Neural cell (in vitro differentiated cells): ENCODE data around the gene GDA.

ENCODE experiments used
- CTCF ChIP-seq: fragments of 450-650 bp; IDR thresholded peaks from 2 replicates; pipeline ENCODE4 v1.5.1; 2014; ENCODE audit warnings: antibody characterized with exemption, mild to moderate bottlenecking, moderate library complexity; ENCODE audit not compliant: poor library complexity, severe bottlenecking
- EP300 ChIP-seq: fragments of 450-650 bp; conservative IDR thresholded peaks from 2 replicates; pipeline ENCODE4 v1.6.1; 2014; ENCODE audit warnings: antibody characterized with exemption, mild to moderate bottlenecking, moderate library complexity; ENCODE audit not compliant: poor library complexity, severe bottlenecking
- MXI1 ChIP-seq: fragments of 450-650 bp; conservative IDR thresholded peaks from 2 replicates; pipeline ENCODE4 v1.6.1; 2014; ENCODE audit warnings: antibody characterized with exemption, mild to moderate bottlenecking; ENCODE audit not compliant: poor library complexity, severe bottlenecking
- RAD21 ChIP-seq: fragments of 450-650 bp; conservative IDR thresholded peaks from 2 replicates; pipeline ENCODE4 v1.6.1; 2014; ENCODE audit warnings: antibody characterized with exemption, mild to moderate bottlenecking, moderate library complexity
- SMC3 ChIP-seq: fragments of 450-650 bp; conservative IDR thresholded peaks from 2 replicates; pipeline ENCODE4 v1.6.1; 2014; ENCODE audit warnings: antibody characterized with exemption, mild to moderate bottlenecking, moderate library complexity; ENCODE audit not compliant: poor library complexity
- TF ChIP-seq, protein P1 (sequence below): IDR thresholded peaks from 2 replicates; pipeline ENCODE4 v1.6.1; 2012; ENCODE audit warnings: borderline replicate concordance

DNA sequence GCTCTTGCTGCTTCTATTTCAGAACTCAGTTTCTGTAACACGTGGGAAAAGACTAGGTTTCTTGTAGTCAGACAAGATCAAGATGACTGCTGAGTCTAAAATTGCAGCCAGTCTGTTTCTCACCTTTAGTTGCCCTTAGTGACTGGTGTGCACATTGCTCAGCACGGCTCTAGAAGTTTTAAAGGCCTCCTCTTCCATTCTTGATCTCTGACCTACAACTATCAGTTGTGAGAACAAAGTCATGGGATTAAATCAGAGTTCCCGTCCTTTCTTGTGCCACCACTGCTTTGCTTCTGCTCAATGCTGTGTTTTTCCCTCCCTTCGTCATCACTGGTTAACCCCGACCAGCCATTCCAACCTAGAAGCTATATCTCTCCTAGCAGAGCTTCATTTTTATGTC lies 52.8 kb downstream of the GDA start:
- no peak for TF ChIP-seq CTCF
- TF ChIP-seq MXI1: no peak
- no peak for TF ChIP-seq SMC3
- no peak for TF ChIP-seq EP300
- TF ChIP-seq RAD21: no peak
- TF ChIP-seq, protein P1, sequence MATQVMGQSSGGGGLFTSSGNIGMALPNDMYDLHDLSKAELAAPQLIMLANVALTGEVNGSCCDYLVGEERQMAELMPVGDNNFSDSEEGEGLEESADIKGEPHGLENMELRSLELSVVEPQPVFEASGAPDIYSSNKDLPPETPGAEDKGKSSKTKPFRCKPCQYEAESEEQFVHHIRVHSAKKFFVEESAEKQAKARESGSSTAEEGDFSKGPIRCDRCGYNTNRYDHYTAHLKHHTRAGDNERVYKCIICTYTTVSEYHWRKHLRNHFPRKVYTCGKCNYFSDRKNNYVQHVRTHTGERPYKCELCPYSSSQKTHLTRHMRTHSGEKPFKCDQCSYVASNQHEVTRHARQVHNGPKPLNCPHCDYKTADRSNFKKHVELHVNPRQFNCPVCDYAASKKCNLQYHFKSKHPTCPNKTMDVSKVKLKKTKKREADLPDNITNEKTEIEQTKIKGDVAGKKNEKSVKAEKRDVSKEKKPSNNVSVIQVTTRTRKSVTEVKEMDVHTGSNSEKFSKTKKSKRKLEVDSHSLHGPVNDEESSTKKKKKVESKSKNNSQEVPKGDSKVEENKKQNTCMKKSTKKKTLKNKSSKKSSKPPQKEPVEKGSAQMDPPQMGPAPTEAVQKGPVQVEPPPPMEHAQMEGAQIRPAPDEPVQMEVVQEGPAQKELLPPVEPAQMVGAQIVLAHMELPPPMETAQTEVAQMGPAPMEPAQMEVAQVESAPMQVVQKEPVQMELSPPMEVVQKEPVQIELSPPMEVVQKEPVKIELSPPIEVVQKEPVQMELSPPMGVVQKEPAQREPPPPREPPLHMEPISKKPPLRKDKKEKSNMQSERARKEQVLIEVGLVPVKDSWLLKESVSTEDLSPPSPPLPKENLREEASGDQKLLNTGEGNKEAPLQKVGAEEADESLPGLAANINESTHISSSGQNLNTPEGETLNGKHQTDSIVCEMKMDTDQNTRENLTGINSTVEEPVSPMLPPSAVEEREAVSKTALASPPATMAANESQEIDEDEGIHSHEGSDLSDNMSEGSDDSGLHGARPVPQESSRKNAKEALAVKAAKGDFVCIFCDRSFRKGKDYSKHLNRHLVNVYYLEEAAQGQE: no peak
